HepG2 (cell line): ENCODE data around the gene SRSF7. TPM values are rescaled to one million over a fixed set of nuclear protein-coding genes. Genes with fewer than 3 reads are reported as not detected.

Experiments
- ARNT2 ChIP-seq: sonication (generic); formaldehyde crosslinking; IDR thresholded peaks from 2 replicates; pipeline ENCODE4 v1.8.0; 2022; ENCODE audit warnings: mild to moderate bottlenecking, low read depth, missing genetic modification reagents, moderate library complexity
- ATAD3A ChIP-seq: sonication (generic); formaldehyde crosslinking; IDR thresholded peaks from 2 replicates; pipeline ENCODE4 v1.4.0; 2020; ENCODE audit warnings: missing genetic modification reagents
- ATF4 ChIP-seq, 2 experiments: fragments of 450-650 bp in 1 of 2; sonication (generic) in 1 of 2; formaldehyde crosslinking; IDR thresholded peaks; 2 replicates each; pipeline versions ENCODE4 v1.5.0 to v1.8.0; 2020 to 2022; ENCODE audit warnings: mild to moderate bottlenecking in 1 of 2, missing genetic modification reagents in 1 of 2
- ATRX ChIP-seq: sonication (generic); formaldehyde crosslinking; IDR thresholded peaks from 2 replicates; pipeline ENCODE4 v1.4.0; 2020; ENCODE audit warnings: missing genetic modification reagents, borderline replicate concordance
- CC2D1A ChIP-seq: sonication (generic); formaldehyde crosslinking; IDR thresholded peaks from 2 replicates; pipeline ENCODE4 v1.8.1; 2023; ENCODE audit warnings: mild to moderate bottlenecking, missing genetic modification reagents
- GZF1 ChIP-seq: sonication (generic); formaldehyde crosslinking; IDR thresholded peaks from 2 replicates; pipeline ENCODE4 v1.5.1; 2020; ENCODE audit warnings: mild to moderate bottlenecking, missing genetic modification reagents
- HDAC6 ChIP-seq: fragments of 200-600 bp; sonication (generic); IDR thresholded peaks from 2 replicates; pipeline ENCODE4 v1.7.0; 2017; ENCODE audit warnings: mild to moderate bottlenecking, antibody characterized with exemption, low read length, low read depth
- HNRNPUL1 ChIP-seq: fragments of 200-400 bp; formaldehyde crosslinking; IDR thresholded peaks from 2 replicates; pipeline ENCODE4 v1.6.1; 2017; ENCODE audit warnings: low read depth, mild to moderate bottlenecking, low read length, moderate library complexity
- MAX ChIP-seq: IDR thresholded peaks from 2 replicates; pipeline ENCODE4 v1.6.1; 2012; ENCODE audit warnings: inconsistent platforms
- NCOR1 ChIP-seq: fragments of 200-600 bp; sonication (generic); IDR thresholded peaks from 2 replicates; pipeline ENCODE4 v1.7.0; 2017; ENCODE audit warnings: antibody characterized with exemption, low read length, borderline replicate concordance
- NFE2L1 ChIP-seq: sonication (generic); formaldehyde crosslinking; IDR thresholded peaks from 2 replicates; pipeline ENCODE4 v1.4.0; 2020; ENCODE audit warnings: missing genetic modification reagents, mild to moderate bottlenecking, borderline replicate concordance
- NFIB ChIP-seq: sonication (generic); formaldehyde crosslinking; IDR thresholded peaks from 2 replicates; pipeline ENCODE4 v1.9.0; 2021; ENCODE audit warnings: missing genetic modification reagents, mild to moderate bottlenecking, borderline replicate concordance
- ONECUT2 ChIP-seq: sonication (generic); formaldehyde crosslinking; IDR thresholded peaks from 2 replicates; pipeline ENCODE4 v1.4.0; 2020; ENCODE audit warnings: missing genetic modification reagents
- PLSCR1 ChIP-seq: sonication (generic); formaldehyde crosslinking; IDR thresholded peaks from 2 replicates; pipeline ENCODE4 v1.5.0; 2020; ENCODE audit warnings: missing genetic modification reagents, mild to moderate bottlenecking, borderline replicate concordance
- SP1 ChIP-seq, 2 experiments: fragments of 450-650 bp in 1 of 2; sonication (generic) in 1 of 2; formaldehyde crosslinking in 1 of 2; IDR thresholded peaks; 2 replicates each; pipeline versions ENCODE4 v1.4.0 to v1.6.1; 2016 to 2020; ENCODE audit warnings: missing genetic modification reagents in 1 of 2
- ZBTB14 ChIP-seq: sonication (generic); formaldehyde crosslinking; IDR thresholded peaks from 2 replicates; pipeline ENCODE4 v1.4.0; 2020; ENCODE audit warnings: missing genetic modification reagents
- ZC3H13 ChIP-seq: sonication (generic); formaldehyde crosslinking; IDR thresholded peaks from 2 replicates; pipeline ENCODE4 v1.8.1; 2023; ENCODE audit warnings: mild to moderate bottlenecking, missing genetic modification reagents, moderate library complexity
- ZNF143 ChIP-seq: sonication (generic); formaldehyde crosslinking; IDR thresholded peaks from 2 replicates; pipeline ENCODE4 v1.4.0; 2020; ENCODE audit warnings: missing genetic modification reagents
- ZNF639 ChIP-seq: conservative IDR thresholded peaks from 2 replicates; pipeline ENCODE4 v1.6.1; 2018; ENCODE audit warnings: missing genetic modification reagents
- ZNF761 ChIP-seq: sonication (generic); formaldehyde crosslinking; conservative IDR thresholded peaks from 2 replicates; pipeline ENCODE4 v1.4.0; 2020; ENCODE audit warnings: mild to moderate bottlenecking, missing genetic modification reagents
- ZNF772 ChIP-seq: sonication (generic); formaldehyde crosslinking; IDR thresholded peaks from 2 replicates; pipeline ENCODE4 v1.5.0; 2020; ENCODE audit warnings: mild to moderate bottlenecking, missing genetic modification reagents
- ZNF883 ChIP-seq: sonication (generic); formaldehyde crosslinking; IDR thresholded peaks from 2 replicates; pipeline ENCODE4 v1.5.1; 2020; ENCODE audit warnings: mild to moderate bottlenecking, missing genetic modification reagents; ENCODE audit errors: not compliant biosample characterization
- ZSCAN25 ChIP-seq: sonication (generic); formaldehyde crosslinking; IDR thresholded peaks from 2 replicates; pipeline ENCODE4 v1.8.0; 2022; ENCODE audit warnings: mild to moderate bottlenecking, missing genetic modification reagents
- ZSCAN30 ChIP-seq: sonication (generic); formaldehyde crosslinking; IDR thresholded peaks from 2 replicates; pipeline ENCODE4 v1.5.0; 2020; ENCODE audit warnings: mild to moderate bottlenecking, missing genetic modification reagents
- polyA plus RNA-seq, 8 experiments: library from polyadenylated mRNA; depleted of rRNA in 3 of 8; stranded (reverse) in 7 of 8; unstranded in 1 of 8; fragments of >200 nt; fragmentation: Illumina TruSeq in 4 of 8; extraction: Trizol in 4 of 8; gene quantifications; 2 replicates each; pipeline versions ENCODE4 v1.2.1 to v1.2.3, GENCODE V29; 2011 to 2016; ENCODE audit warnings: low read depth in 4 of 8, missing spikeins in 1 of 8, mixed read lengths in 1 of 8; ENCODE audit not compliant: insufficient read depth in 1 of 8
- total RNA-seq, 5 experiments: library from RNA; depleted of rRNA; stranded (reverse); fragments of >200 nt; fragmentation: Illumina TruSeq; extraction: Trizol; gene quantifications; 2 replicates each; pipeline ENCODE4 v1.2.3, GENCODE V29; 2016; ENCODE audit warnings: low read depth in 1 of 5

SRSF7 gene
- total and polyA plus RNA-seq, 2 of the 13 experiments (the other 11 are each of a cell fraction or from before 2014, with no cell fraction given) = 172 to 275 TPM

GRCh38 chr2:38750891-38751595, at the start of gene SRSF7 (continued):
- TF ChIP-seq PLSCR1 (CRISPR knock-in tag) = peak; percentile 16; the same call in 1 of the 2 replicates
- TF ChIP-seq HDAC6 = no peak; the same call in 1 of the 2 replicates
- TF ChIP-seq ONECUT2 = no peak
- TF ChIP-seq ZSCAN25 = peak; percentile 76
- peak; percentile 58; the same call in 1 of the 2 replicates for TF ChIP-seq ZNF143
- peak in 1 of 2 experiments; percentile 77; a peak in 2 of 4 replicates for TF ChIP-seq ATF4 (CRISPR knock-in tag; IDR thresholded peaks at IDR 0.05)
- TF ChIP-seq ZNF883 = peak; percentile 95
- TF ChIP-seq ZSCAN30 (CRISPR knock-in tag) = peak; percentile 96
- 0 out of 2 replicates have a peak, but pooled peaks have one; percentile 71 for TF ChIP-seq GZF1 (CRISPR knock-in tag)
- peak; percentile 85 for TF ChIP-seq ZNF772 (CRISPR knock-in tag)
- peak; percentile 96 for TF ChIP-seq ZC3H13 (CRISPR knock-in tag)
- TF ChIP-seq MAX = peak; percentile 94
- TF ChIP-seq HNRNPUL1 = no peak
- no peak for TF ChIP-seq SP1 (IDR thresholded peaks at IDR 0.05)
- peak; percentile 76 for TF ChIP-seq SP1 (CRISPR knock-in tag; IDR thresholded peaks at IDR 0.05)
- no peak for TF ChIP-seq ZNF761
- TF ChIP-seq ZBTB14 (CRISPR knock-in tag) = peak; percentile 61; the same call in 1 of the 2 replicates
- TF ChIP-seq NFE2L1 (CRISPR knock-in tag) = no peak; the same call in 1 of the 2 replicates
- no peak for TF ChIP-seq ATRX (CRISPR knock-in tag)
- peak; percentile 94; the same call in 1 of the 2 replicates for TF ChIP-seq ARNT2
- peak; percentile 88; the same call in 1 of the 2 replicates for TF ChIP-seq ATAD3A (CRISPR knock-in tag)
- TF ChIP-seq CC2D1A (CRISPR knock-in tag) = no peak; the same call in 1 of the 2 replicates
- TF ChIP-seq ZNF639 = peak; percentile 68
- no peak for TF ChIP-seq NCOR1
- TF ChIP-seq NFIB (CRISPR knock-in tag) = no peak
